Hematopoietic multipotent progenitor cell treated with erythropoietin and hydrocortisone succinate and interleukin-3 and kit ligand, for 17 days (in vitro differentiated cells): ENCODE measurements around the gene PSMB3.

Experiments
- DNase-seq: peaks from one replicate; pipeline ENCODE4 v3.0.0-alpha.2; 2015; ENCODE audit warnings: low spot score

Gene PSMB3

GRCh38 chr17:38797158-38797490 lies 44.6 kb downstream of the PSMB3 start:
- DNase-seq, result no peak

- DNase-seq, result no peak
Measured at GRCh38 chr17:38797828-38798227, 45.3 kb downstream of the PSMB3 start.

GRCh38 chr17:38798614-38799500 lies 46.3 kb downstream of the PSMB3 start:
- no peak for DNase-seq

GRCh38 chr17:38799501-38800236 lies 47.1 kb downstream of the PSMB3 start, which contains the start of gene PIP4K2B:
TSS of gene PIP4K2B (minus strand) at chr17:38799556. CDS start at chr17:38799424, 132 bp downstream.
- DNase-seq, result peak; percentile 96

GRCh38 chr17:38800237-38800760 lies 47.8 kb downstream of the PSMB3 start:
- DNase-seq, result no peak

GRCh38 chr17:38809828-38810227 lies 57.3 kb downstream of the PSMB3 start:
- no peak for DNase-seq
